Osteocyte (in vitro differentiated cells): ENCODE measurements around the gene THNSL1. TPM values are rescaled to one million over a fixed set of nuclear protein-coding genes. Genes with fewer than 3 reads are reported as not detected.
"Not testable (repeated sequence)": the region's sequence is repeated elsewhere in the genome, so short reads cannot be mapped to it uniquely, and the experiment has no call there.

ENCODE experiments used
- DNase-seq: peaks from one replicate; pipeline ENCODE4 v3.0.0; 2021; ENCODE audit warnings: mixed read lengths; ENCODE audit not compliant: unreplicated experiment; ENCODE audit errors: extremely low spot score
- H3K27ac Mint-ChIP-seq: one replicate; pipeline ENCODE4 v1.8.0; 2021; ENCODE audit warnings: mild to moderate bottlenecking, mixed read lengths; ENCODE audit not compliant: unreplicated experiment
- H3K27me3 Mint-ChIP-seq: one replicate; pipeline ENCODE4 v1.8.0; 2021; ENCODE audit warnings: mixed read lengths; ENCODE audit not compliant: unreplicated experiment
- H3K36me3 Mint-ChIP-seq: one replicate; pipeline ENCODE4 v1.8.0; 2021; ENCODE audit warnings: mixed read lengths; ENCODE audit not compliant: unreplicated experiment
- H3K4me1 Mint-ChIP-seq: one replicate; pipeline ENCODE4 v1.8.0; 2021; ENCODE audit warnings: mixed read lengths; ENCODE audit not compliant: unreplicated experiment
- H3K4me3 Mint-ChIP-seq: one replicate; pipeline ENCODE4 v1.8.0; 2021; ENCODE audit warnings: mild to moderate bottlenecking, moderate library complexity, mixed read lengths; ENCODE audit not compliant: unreplicated experiment
- H3K9me3 Mint-ChIP-seq: one replicate; pipeline ENCODE4 v1.8.0; 2021; ENCODE audit warnings: mixed read lengths; ENCODE audit not compliant: unreplicated experiment
- long read RNA-seq: library from polyadenylated mRNA; unstranded; transcript quantifications from one replicate; pipeline ENCODE4 v2.0.0, GENCODE V29; 2021
- total RNA-seq: library from RNA; stranded (reverse); gene quantifications from 2 replicates; pipeline ENCODE4 v1.2.1, GENCODE V29; 2021
- TF ChIP-seq, protein P1 (sequence below): fragments of 200-600 bp; sonication (generic); IDR thresholded peaks from 2 replicates; pipeline ENCODE4 v1.5.0; 2021; ENCODE audit warnings: antibody characterized with exemption, mild to moderate bottlenecking, moderate library complexity

THNSL1 gene, protein sequence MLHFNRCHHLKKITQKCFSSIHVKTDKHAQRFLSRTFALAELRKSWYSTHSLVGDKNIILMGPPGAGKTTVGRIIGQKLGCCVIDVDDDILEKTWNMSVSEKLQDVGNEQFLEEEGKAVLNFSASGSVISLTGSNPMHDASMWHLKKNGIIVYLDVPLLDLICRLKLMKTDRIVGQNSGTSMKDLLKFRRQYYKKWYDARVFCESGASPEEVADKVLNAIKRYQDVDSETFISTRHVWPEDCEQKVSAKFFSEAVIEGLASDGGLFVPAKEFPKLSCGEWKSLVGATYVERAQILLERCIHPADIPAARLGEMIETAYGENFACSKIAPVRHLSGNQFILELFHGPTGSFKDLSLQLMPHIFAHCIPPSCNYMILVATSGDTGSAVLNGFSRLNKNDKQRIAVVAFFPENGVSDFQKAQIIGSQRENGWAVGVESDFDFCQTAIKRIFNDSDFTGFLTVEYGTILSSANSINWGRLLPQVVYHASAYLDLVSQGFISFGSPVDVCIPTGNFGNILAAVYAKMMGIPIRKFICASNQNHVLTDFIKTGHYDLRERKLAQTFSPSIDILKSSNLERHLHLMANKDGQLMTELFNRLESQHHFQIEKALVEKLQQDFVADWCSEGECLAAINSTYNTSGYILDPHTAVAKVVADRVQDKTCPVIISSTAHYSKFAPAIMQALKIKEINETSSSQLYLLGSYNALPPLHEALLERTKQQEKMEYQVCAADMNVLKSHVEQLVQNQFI
- total RNA-seq = 4.4 and 5.0 TPM in 2 replicates
- long read RNA-seq, transcript THNSL1-201 (3 exons, 3,691 nt) = major isoform, 62 of 89 reads
- long read RNA-seq, transcript THNSL1-202 (3 exons, 3,788 nt) = minor isoform, 21 of 89 reads
- long read RNA-seq, partial matches to known transcripts = 4 of 89 reads
- long read RNA-seq, other reads (novel, unspliced or antisense) = 2 of 89 reads

DNA sequence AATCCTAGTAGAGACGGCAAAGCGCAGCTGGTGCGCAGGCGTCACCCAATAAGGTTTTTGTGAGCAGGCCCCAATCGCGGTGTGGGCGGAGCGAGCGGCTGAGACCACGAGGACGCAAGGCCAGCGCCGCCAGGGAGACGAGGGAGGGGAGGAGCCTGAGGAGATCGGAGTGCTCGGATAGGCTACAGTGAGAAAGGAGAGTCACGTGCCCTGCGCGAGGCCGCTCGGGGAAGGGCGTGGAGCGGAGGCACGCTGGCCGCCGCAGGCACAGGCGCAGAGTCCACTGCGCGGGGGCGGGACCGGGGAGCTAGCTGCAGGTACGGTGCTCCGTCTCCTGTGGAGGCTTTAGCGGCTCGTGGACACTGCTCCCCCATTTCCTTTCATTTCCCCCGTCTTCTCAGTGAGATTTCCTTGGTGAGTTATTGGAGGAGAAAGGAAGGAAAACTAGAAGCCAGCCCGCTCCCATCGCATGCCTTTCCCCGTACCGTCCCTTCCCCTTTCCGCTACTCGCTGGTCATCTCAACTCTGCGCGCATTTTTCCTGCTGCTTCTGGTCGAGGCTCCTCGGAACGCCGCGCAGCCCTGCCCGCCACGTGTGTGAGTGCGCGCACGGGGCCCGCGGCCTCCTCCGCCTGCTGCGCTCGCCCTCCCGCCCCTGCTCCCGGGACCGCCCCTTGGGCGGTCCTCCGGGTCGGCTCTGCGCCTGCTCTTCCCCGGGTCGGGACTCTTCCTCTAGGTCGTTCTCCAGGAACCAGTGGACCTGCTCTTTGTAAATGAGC is at the start of gene THNSL1:
Gene THNSL1 (plus strand): TSS at position 237 of the 778 bp plus-strand sequence. CDS start 6,612 bp downstream, outside the sequence.
- DNase-seq = peak; percentile 99
- Mint-ChIP-seq H3K27me3 (no peaks in the 10 kb centered on the region), H3K27ac (peak within 1 kb of the TSS; percentile 97)

DNA sequence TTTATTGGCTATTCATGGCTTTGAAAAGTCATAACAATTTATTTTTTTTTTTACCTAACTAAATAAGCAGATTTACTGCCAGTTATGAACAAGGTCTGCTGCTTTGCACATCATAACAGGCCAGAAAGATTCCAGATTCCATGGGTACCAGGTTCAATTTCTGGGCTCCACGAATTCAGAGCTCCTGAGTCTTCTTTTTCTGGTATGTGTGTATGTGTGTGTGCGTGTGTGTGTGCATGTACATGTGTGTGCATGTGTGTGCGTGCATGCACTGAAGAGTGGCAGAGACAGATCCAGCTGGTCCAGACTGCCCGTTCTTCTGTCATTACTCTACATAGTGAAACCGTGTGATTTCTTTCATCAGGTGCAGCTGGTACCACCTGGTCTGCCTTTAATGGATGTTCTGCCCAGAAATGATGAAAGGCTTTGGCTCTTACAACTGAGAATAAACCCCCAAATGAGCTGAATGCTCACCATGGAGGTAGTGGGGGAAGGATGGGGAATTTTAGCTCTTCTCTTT is 49.4 kb upstream of the THNSL1 start:
- H3K27me3 Mint-ChIP-seq = no peaks in the 10 kb centered on the region
- no peaks in the 10 kb centered on the region for H3K9me3 Mint-ChIP-seq
- no peak overlapping the region for H3K4me3 Mint-ChIP-seq
- no peaks in the 10 kb centered on the region for H3K36me3 Mint-ChIP-seq
- H3K27ac Mint-ChIP-seq = no peak overlapping the region
- H3K4me1 Mint-ChIP-seq = peaks cover 13% of the 10 kb centered on the region
- TF ChIP-seq, protein P1, sequence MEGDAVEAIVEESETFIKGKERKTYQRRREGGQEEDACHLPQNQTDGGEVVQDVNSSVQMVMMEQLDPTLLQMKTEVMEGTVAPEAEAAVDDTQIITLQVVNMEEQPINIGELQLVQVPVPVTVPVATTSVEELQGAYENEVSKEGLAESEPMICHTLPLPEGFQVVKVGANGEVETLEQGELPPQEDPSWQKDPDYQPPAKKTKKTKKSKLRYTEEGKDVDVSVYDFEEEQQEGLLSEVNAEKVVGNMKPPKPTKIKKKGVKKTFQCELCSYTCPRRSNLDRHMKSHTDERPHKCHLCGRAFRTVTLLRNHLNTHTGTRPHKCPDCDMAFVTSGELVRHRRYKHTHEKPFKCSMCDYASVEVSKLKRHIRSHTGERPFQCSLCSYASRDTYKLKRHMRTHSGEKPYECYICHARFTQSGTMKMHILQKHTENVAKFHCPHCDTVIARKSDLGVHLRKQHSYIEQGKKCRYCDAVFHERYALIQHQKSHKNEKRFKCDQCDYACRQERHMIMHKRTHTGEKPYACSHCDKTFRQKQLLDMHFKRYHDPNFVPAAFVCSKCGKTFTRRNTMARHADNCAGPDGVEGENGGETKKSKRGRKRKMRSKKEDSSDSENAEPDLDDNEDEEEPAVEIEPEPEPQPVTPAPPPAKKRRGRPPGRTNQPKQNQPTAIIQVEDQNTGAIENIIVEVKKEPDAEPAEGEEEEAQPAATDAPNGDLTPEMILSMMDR = no peak
- DNase-seq = no peak

More for the DNA sequence above, at the start of gene THNSL1:
- Mint-ChIP-seq H3K9me3 (no peaks in the 10 kb centered on the region), H3K4me1 (peaks cover 24% of the 10 kb centered on the region), H3K36me3 (no peaks in the 10 kb centered on the region), H3K4me3 (peak within 1 kb of the TSS; percentile 89)
- TF ChIP-seq, protein P1 = no peak

DNA sequence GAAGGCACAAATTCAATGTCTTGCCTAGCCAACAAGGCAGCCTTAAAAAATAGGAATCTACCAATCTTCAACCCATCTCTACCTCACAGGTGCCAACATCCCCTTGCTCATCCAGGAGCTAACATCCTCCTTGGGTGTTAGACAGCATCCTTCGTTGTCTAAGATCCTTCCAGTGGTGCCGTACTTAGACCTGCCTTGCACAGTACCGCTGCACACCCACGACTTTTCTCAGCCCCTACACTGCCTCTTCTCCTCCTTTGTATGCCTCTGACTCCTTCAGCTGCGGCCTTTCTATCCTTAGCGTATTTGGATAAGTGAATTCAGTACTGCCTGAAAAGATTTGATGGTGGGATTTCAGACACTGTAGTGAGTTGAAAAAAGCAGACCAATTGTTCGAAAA is 48.1 kb upstream of the THNSL1 start:
- TF ChIP-seq, protein P1 = no peak
- Mint-ChIP-seq H3K9me3 (no peaks in the 10 kb centered on the region), H3K27me3 (no peaks in the 10 kb centered on the region), H3K4me3 (no peak overlapping the region), H3K27ac (no peak overlapping the region), H3K4me1 (peaks cover 17% of the 10 kb centered on the region), H3K36me3 (no peaks in the 10 kb centered on the region)
- no peak for DNase-seq

DNA sequence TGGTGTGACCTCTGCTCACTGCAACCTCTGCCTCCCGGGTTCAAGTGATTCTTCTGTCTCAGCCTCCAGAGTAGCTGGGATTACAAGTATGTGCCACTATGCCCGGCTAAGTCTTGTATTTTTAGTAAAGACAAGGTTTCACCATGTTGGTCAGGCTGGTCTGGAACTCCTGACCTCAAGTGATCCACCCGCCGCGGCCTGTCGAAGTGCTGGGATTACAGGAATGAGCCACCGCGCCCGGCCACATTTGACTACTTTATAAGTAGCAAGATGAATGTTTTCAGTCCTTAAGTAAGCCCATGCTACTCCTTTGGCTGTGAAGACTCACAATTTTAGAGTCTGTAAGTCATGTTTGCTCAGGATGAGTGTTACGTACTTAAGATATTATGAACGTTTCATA is 47.5 kb upstream of the THNSL1 start:
- not testable (repeated sequence) for H3K27me3 Mint-ChIP-seq, H3K36me3 Mint-ChIP-seq, H3K9me3 Mint-ChIP-seq, DNase-seq, H3K4me3 Mint-ChIP-seq
- Mint-ChIP-seq H3K27ac (peak overlapping the region; percentile 70), H3K4me1 (peaks cover 17% of the 10 kb centered on the region)

DNA sequence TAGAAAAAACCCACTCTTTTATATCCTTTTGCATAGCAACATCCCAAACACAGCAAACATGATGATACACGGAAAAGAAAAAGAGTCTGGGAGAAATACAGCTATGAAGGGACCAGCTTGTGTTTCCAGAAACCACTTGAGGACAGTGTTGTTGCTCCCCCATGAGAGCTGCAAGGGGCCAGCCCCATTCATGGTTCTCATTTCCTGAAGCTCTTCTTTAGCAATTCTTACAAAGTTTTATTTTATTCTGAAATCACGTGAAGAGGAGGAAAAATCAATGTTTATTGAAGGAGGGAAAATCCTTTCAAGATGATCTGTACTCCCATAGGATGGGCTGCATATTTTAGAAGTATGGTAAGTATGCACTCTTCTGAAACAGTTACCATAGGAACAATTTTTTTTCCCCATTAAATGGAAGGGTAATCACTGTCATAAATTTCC is 46.6 kb upstream of the THNSL1 start:
- TF ChIP-seq, protein P1 = peak; percentile 25
- peaks cover 19% of the 10 kb centered on the region for H3K4me1 Mint-ChIP-seq
- peak overlapping the region; percentile 70 for H3K27ac Mint-ChIP-seq
- no peak overlapping the region for H3K4me3 Mint-ChIP-seq
- H3K27me3 Mint-ChIP-seq = no peaks in the 10 kb centered on the region
- DNase-seq = no peak
- H3K9me3 Mint-ChIP-seq = no peaks in the 10 kb centered on the region
- no peaks in the 10 kb centered on the region for H3K36me3 Mint-ChIP-seq
